Kidney (tissue), 14 donors: Measurements from ENCODE around the gene SDHAF3. TPM values are rescaled to one million over a fixed set of nuclear protein-coding genes. Genes with fewer than 3 reads are reported as not detected.

ENCODE experiments used
- DNase-seq, 5 donors: peaks; one replicate each; pipeline ENCODE4 v3.0.0-alpha.2; 2013 to 2020
- FAIRE-seq: peaks from 2 replicates; lab custom pipeline; 2012; peaks lifted over from hg19 to GRCh38; lab: Jason Lieb, UNC
- H3K27ac ChIP-seq, 2 donors: one replicate each; pipeline ENCODE4 v1.7.0; 2013; ENCODE audit warnings: low read depth in 2 of 2, low read length in 2 of 2, inconsistent platforms in 1 of 2
- H3K27me3 ChIP-seq: one replicate; pipeline ENCODE4 v1.7.1; 2013; ENCODE audit warnings: low read length, inconsistent platforms; ENCODE audit not compliant: control insufficient read depth, insufficient read depth
- H3K36me3 ChIP-seq, 3 donors: one replicate each; pipeline versions ENCODE4 v1.7.0 to v1.7.1; 2013; ENCODE audit warnings: low read length in 3 of 3, control low read depth in 1 of 3, inconsistent platforms in 1 of 3; ENCODE audit not compliant: insufficient read depth in 3 of 3, control insufficient read depth in 2 of 3
- H3K4me1 ChIP-seq, 3 donors: one replicate each; pipeline versions ENCODE4 v1.7.0 to v1.7.1; 2013; ENCODE audit warnings: low read length in 3 of 3, inconsistent platforms in 1 of 3, low read depth in 1 of 3; ENCODE audit not compliant: control insufficient read depth in 2 of 3, insufficient read depth in 2 of 3
- H3K4me3 ChIP-seq, 3 donors: one replicate each; pipeline versions ENCODE4 v1.7.0 to v1.8.1; 2013; ENCODE audit warnings: low read length in 3 of 3, control low read depth in 1 of 3, inconsistent platforms in 1 of 3
- H3K9ac ChIP-seq, 3 donors: one replicate each; pipeline versions ENCODE4 v1.7.0 to v1.7.1; 2013; ENCODE audit warnings: low read length in 3 of 3, control low read depth in 1 of 3, inconsistent platforms in 1 of 3
- H3K9me3 ChIP-seq, 3 donors: one replicate each; pipeline versions ENCODE4 v1.7.0 to v1.7.1; 2013; ENCODE audit warnings: low read length in 3 of 3, control low read depth in 1 of 3, inconsistent platforms in 1 of 3; ENCODE audit not compliant: control insufficient read depth in 2 of 3, insufficient read depth in 1 of 3
- CTCF ChIP-seq: IDR thresholded peaks from 3 replicates; pipeline ENCODE4 v1.5.1; 2012; ENCODE audit warnings: mild to moderate bottlenecking, moderate library complexity, borderline replicate concordance; ENCODE audit not compliant: insufficient read depth; ENCODE audit errors: extremely low read depth
- intact Hi-C: fragments of 100-400 bp; cut with DNase I; formaldehyde crosslinking; loops from one replicate; pipeline ENCODE4 v1.11.1; 2022
- polyA plus RNA-seq: library from polyadenylated mRNA; stranded (reverse); fragments of 350-450 nt; fragmentation: Illumina TruSeq; extraction: RNeasy Lipid Tissue Mini Kit (QIAGEN cat#74804); gene quantifications from one replicate; pipeline ENCODE4 v1.2.3, GENCODE V29; 2014; ENCODE audit warnings: low read depth, low replicate concordance; ENCODE audit not compliant: insufficient read depth
- total RNA-seq: library from RNA; stranded (reverse); fragmentation: NEBNext Ultra II Directional; extraction: Animal tissue kit (Norgen Biotek cat#: 25700); gene quantifications from one replicate; pipeline ENCODE4 v1.2.1, GENCODE V29; 2021
- donor health status: control.
- donor health status: control.
- donor health status: control.
- donor health status: control.
- donor health status: control.
- donor health status: DM: yes; HTN: yes; CAD: no.
- donor health status: Normal renal cell carcinoma (clear cell type).

SDHAF3 gene
- total and polyA plus RNA-seq, 2 donors from 2014 or later = 17.2 to 22.2 TPM

- H3K27ac ChIP-seq = no peak overlapping the region
- H3K27me3 ChIP-seq = no peaks in the 10 kb centered on the region
- H3K9me3 ChIP-seq = no peaks in the 10 kb centered on the region
- H3K4me3 ChIP-seq = no peak overlapping the region
- intact Hi-C loops = no loop called here
- no peaks in the 10 kb centered on the region for H3K36me3 ChIP-seq
- FAIRE-seq = no peak
- no peak for DNase-seq
- H3K4me1 ChIP-seq = no peaks in the 10 kb centered on the region
- H3K9ac ChIP-seq = no peak overlapping the region
- TF ChIP-seq CTCF = no peak
Observed at GRCh38 chr7:97133159-97133558, 15.7 kb downstream of the SDHAF3 start.

GRCh38 chr7:97138830-97139229 lies 21.3 kb downstream of the SDHAF3 start:
- H3K27ac ChIP-seq = no peak overlapping the region
- H3K9me3 ChIP-seq = peaks cover 0 to 8% (median 1%) of the 10 kb centered on the region in 3 donors
- intact Hi-C loops = no loop called here
- TF ChIP-seq CTCF = no peak
- H3K36me3 ChIP-seq = no peaks in the 10 kb centered on the region
- no peak overlapping the region for H3K4me3 ChIP-seq
- FAIRE-seq (no peak), DNase-seq (no peak)
- H3K4me1 ChIP-seq = no peaks in the 10 kb centered on the region
- H3K27me3 ChIP-seq = no peaks in the 10 kb centered on the region
- H3K9ac ChIP-seq = no peak overlapping the region

- Histone ChIP-seq H3K4me3 (no peak overlapping the region), H3K27ac (no peak overlapping the region), H3K4me1 (no peaks in the 10 kb centered on the region), H3K9ac (no peak overlapping the region), H3K27me3 (no peaks in the 10 kb centered on the region), H3K9me3 (peaks cover 0 to 3% (median 0%) of the 10 kb centered on the region in 3 donors), H3K36me3 (no peaks in the 10 kb centered on the region)
- FAIRE-seq (peak; percentile 98), DNase-seq (peak in 2 of 5 donors; percentile 38 to 47)
- TF ChIP-seq CTCF = peak; percentile 36
- intact Hi-C loops = no loop called here
Observed at GRCh38 chr7:97145068-97145467, 27.6 kb downstream of the SDHAF3 start.

- FAIRE-seq = no peak
- intact Hi-C loops = no loop called here
- H3K27me3 ChIP-seq = no peaks in the 10 kb centered on the region
Observed at GRCh38 chr7:97149843-97150242, 32.3 kb downstream of the SDHAF3 start.

More at GRCh38 chr7:97149843-97150242, 32.3 kb downstream of the SDHAF3 start:
- H3K9ac ChIP-seq = no peak overlapping the region
- H3K4me3 ChIP-seq = no peak overlapping the region
- no peak for TF ChIP-seq CTCF
- H3K9me3 ChIP-seq = no peaks in the 10 kb centered on the region
- DNase-seq = no peak
- H3K36me3 ChIP-seq = no peaks in the 10 kb centered on the region
- H3K27ac ChIP-seq = no peak overlapping the region
- no peaks in the 10 kb centered on the region for H3K4me1 ChIP-seq
